Body of pancreas (tissue), 4 donors: ENCODE results near the gene KIRREL3. TPM values are rescaled to one million over a fixed set of nuclear protein-coding genes. Genes with fewer than 3 reads are reported as not detected.

Source experiments
- ATAC-seq: fragments of 150-250 bp; one replicate; pipeline ENCODE4 v1.9.1; 2016
- DNase-seq, 4 donors: peaks; one replicate each; pipeline ENCODE4 v3.0.0-alpha.2; 2019
- H3K27ac ChIP-seq, 4 donors: fragments of 200-600 bp; sonication (generic); 1 replicate in 3 of 4; 2 replicates in 1 of 4; pipeline versions ENCODE4 v1.5.1 to v1.6.1; 2016 to 2019; ENCODE audit warnings: mild to moderate bottlenecking in 1 of 4, mixed read lengths in 1 of 4, moderate library complexity in 1 of 4
- H3K27me3 ChIP-seq, 2 donors: fragments of 200-600 bp; sonication (generic); one replicate each; pipeline ENCODE4 v1.6.0; 2016; ENCODE audit warnings: mild to moderate bottlenecking in 1 of 2
- H3K36me3 ChIP-seq, 2 donors: fragments of 200-600 bp; sonication (generic); replicated peaks in 1 of 2; 2 replicates each; pipeline ENCODE4 v1.5.1; 2016; ENCODE audit warnings: low read depth in 2 of 2; ENCODE audit not compliant: insufficient read depth in 1 of 2
- H3K4me1 ChIP-seq: fragments of 200-600 bp; sonication (generic); one replicate; pipeline ENCODE4 v1.6.0; 2016
- H3K4me3 ChIP-seq, 2 donors: fragments of 200-600 bp; sonication (generic); 1 replicate in 1 of 2; 2 replicates in 1 of 2; pipeline ENCODE4 v1.5.1; 2016 to 2019
- H3K9me3 ChIP-seq, 3 donors: fragments of 200-600 bp; sonication (generic); 1 replicate in 2 of 3; 2 replicates in 1 of 3; pipeline ENCODE4 v1.5.1; 2016
- CTCF ChIP-seq, 7 experiments: fragments of 450-650 bp in 4 of 7; fragments of 200-600 bp in 3 of 7; sonication (generic) in 3 of 7; IDR thresholded peaks; one replicate each; pipeline ENCODE4 v1.5.1; 2016 to 2019; ENCODE audit warnings: antibody characterized with exemption in 7 of 7
- POLR2A ChIP-seq, 3 donors: fragments of 450-650 bp; IDR thresholded peaks; one replicate each; pipeline ENCODE4 v1.6.1; 2016; ENCODE audit warnings: antibody characterized with exemption in 3 of 3, mild to moderate bottlenecking in 2 of 3
- WGBS, 2 donors: methylation state at CpG; one replicate each; pipeline ENCODE4 v1.1.5; 2017; 5-methylcytosine and 5-hydroxymethylcytosine counted together
- intact Hi-C: fragments of 100-400 bp; cut with DNase I; formaldehyde crosslinking; loops from one replicate; pipeline ENCODE4 v1.15.1; 2023
- total RNA-seq, 2 donors: library from RNA; depleted of rRNA; stranded (reverse); fragments of >200 nt; gene quantifications; one replicate each; pipeline ENCODE4 v1.1.0, GENCODE V29; 2016

Gene KIRREL3
- total RNA-seq, 2 donors from 2014 or later: 0.26 TPM; not detected in 1

- DNase-seq (no peak), ATAC-seq (no peak)
- H3K4me1 ChIP-seq: no peaks in the 10 kb centered on the region
- WGBS, 2 donors: 84 to 93% methylated on average over 3 of the region's 3 CpGs
- intact Hi-C loops: no loop called here
- no peaks in the 10 kb centered on the region for H3K36me3 ChIP-seq
- H3K9me3 ChIP-seq: no peaks in the 10 kb centered on the region
- H3K27ac ChIP-seq: no peak overlapping the region
- no peak for TF ChIP-seq CTCF (IDR thresholded peaks at IDR 0.05)
- no peak for TF ChIP-seq POLR2A (IDR thresholded peaks at IDR 0.05)
- H3K27me3 ChIP-seq: no peaks in the 10 kb centered on the region
- H3K4me3 ChIP-seq: no peak overlapping the region
Measured at GRCh38 chr11:126405374-126405773, 595.2 kb downstream of the KIRREL3 start.

DNA sequence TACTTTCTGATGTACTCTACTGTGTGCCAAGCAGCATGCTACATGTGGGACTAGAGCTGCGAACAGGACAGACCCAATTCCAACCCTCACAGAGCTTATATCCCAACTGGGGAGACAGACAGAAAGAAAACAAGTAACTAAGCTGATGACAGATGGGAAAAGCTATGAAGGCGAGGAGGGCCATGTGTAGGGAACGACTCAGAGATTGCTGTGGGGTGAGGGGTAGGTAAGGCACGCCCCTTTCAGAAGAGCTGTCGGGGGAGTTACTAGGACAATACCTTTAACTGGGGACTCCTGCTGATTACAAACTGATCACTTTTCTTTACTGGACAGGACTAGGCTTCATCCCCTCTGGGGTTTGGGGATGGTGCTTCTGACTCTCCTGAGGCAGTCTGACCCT, 596.2 kb downstream of the KIRREL3 start:
- Histone ChIP-seq H3K27me3 (no peaks in the 10 kb centered on the region), H3K36me3 (no peaks in the 10 kb centered on the region), H3K4me3 (no peak overlapping the region), H3K9me3 (no peaks in the 10 kb centered on the region), H3K27ac (no peak overlapping the region), H3K4me1 (no peaks in the 10 kb centered on the region)
- DNase-seq (no peak), ATAC-seq (no peak)
- WGBS, 2 donors: 82 to 90% methylated on average over 5 of the region's 5 CpGs
- intact Hi-C loops: no loop called here
- TF ChIP-seq CTCF (IDR thresholded peaks at IDR 0.05) (no peak), POLR2A (IDR thresholded peaks at IDR 0.05) (no peak)

- intact Hi-C loops: no loop called here
- H3K27ac ChIP-seq: no peak overlapping the region
Measured at GRCh38 chr11:126403658-126404057, 596.9 kb downstream of the KIRREL3 start.

GRCh38 chr11:126403022-126403581, 597.5 kb downstream of the KIRREL3 start:
- H3K36me3 ChIP-seq: no peaks in the 10 kb centered on the region
- no peak for ATAC-seq
- WGBS, 2 donors: 83 to 92% methylated on average over 10 to 15 of the region's 15 CpGs
- TF ChIP-seq POLR2A (IDR thresholded peaks at IDR 0.05) (no peak), CTCF (IDR thresholded peaks at IDR 0.05) (no peak)
- no peaks in the 10 kb centered on the region for H3K4me1 ChIP-seq
- no peak overlapping the region for H3K4me3 ChIP-seq
- intact Hi-C loops: no loop called here
- no peak for DNase-seq
- H3K27ac ChIP-seq: no peak overlapping the region
- no peaks in the 10 kb centered on the region for H3K27me3 ChIP-seq
- H3K9me3 ChIP-seq: no peaks in the 10 kb centered on the region

More at GRCh38 chr11:126403658-126404057, 596.9 kb downstream of the KIRREL3 start:
- no peak for DNase-seq
- 90 to 91% methylated on average over 8 of the region's 8 CpGs for WGBS, 2 donors
- no peaks in the 10 kb centered on the region for H3K4me1 ChIP-seq
- ATAC-seq: no peak
- no peaks in the 10 kb centered on the region for H3K36me3 ChIP-seq
- no peaks in the 10 kb centered on the region for H3K9me3 ChIP-seq
- H3K4me3 ChIP-seq: no peak overlapping the region
- TF ChIP-seq CTCF (IDR thresholded peaks at IDR 0.05) (no peak), POLR2A (IDR thresholded peaks at IDR 0.05) (no peak)
- H3K27me3 ChIP-seq: no peaks in the 10 kb centered on the region

DNA sequence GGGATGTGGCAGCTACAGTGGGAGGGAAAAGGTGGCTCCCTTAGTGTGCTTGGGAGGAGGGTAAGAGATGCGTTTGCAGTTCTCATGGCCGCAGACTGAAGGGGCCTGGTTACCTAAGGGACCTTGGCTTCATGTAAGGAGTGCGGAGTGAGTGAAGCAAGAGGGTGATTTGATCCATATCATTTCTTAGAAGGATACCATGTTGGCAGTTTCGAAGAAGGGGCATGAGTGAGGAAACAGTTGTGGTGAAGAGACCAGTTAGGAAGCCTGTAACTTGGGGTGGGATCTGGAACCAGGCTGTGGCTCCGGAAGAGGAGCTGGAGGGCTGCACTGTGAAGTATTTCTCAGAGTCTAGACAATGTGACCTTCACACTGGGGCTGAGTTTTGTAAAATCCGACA, 600.1 kb downstream of the KIRREL3 start:
- intact Hi-C loops: no loop called here
- DNase-seq (no peak), ATAC-seq (no peak)
- H3K27ac ChIP-seq: no peak overlapping the region
- no peak overlapping the region for H3K4me3 ChIP-seq
- whole genome bisulfite sequencing, 2 donors: 88 to 90% methylated on average over 6 of the region's 6 CpGs
- no peaks in the 10 kb centered on the region for H3K4me1 ChIP-seq
- no peaks in the 10 kb centered on the region for H3K9me3 ChIP-seq
- no peaks in the 10 kb centered on the region for H3K36me3 ChIP-seq
- H3K27me3 ChIP-seq: no peaks in the 10 kb centered on the region
- TF ChIP-seq POLR2A (IDR thresholded peaks at IDR 0.05): no peak
- no peak for TF ChIP-seq CTCF (IDR thresholded peaks at IDR 0.05)
